ENCODE data around the gene ARHGAP31.
"Not testable (repeated sequence)": the region's sequence is repeated elsewhere in the genome, so short reads cannot be mapped to it uniquely, and the experiment has no call there.

Gene ARHGAP31

DNA sequence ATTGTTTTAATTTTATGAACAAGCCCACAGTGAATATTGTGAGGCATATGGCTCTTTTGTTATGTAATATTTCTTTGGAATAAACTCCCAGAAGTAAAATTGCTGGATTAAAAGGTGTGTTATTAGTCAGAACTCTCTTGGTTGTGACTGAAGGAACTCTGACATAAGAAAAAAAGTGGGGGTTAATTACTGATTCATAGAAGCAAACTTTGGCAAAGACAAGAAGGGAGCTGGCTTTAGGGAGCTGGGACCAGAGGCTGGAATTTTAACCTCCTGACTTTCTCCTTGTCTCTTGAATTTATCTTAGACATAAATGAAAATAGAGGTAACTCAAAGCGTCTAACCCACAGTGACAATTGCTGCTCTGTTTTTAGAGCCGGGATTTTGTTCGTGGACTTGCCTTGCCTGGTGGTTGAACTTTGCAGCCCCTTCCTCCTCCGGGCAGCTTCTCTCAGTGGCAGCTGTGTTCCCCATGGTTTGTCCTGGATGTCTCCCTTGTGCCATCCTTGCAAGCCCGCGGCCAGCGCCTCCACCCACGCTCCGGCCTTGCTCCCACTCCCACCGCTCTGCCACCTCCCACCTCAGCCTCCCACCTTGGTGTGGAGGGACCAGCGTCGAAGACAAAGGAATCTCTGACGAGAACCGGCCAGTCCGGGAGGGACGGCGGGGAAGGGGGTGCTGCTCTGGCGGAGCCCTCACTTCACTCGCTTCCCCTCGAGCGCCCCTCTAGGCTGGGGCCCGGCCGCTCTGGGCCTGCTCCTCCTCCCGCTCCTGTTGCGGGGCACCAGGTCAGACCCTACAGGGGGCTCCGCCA lies 28.0 kb downstream of the ARHGAP31 start:
- peak; percentile 19 for DNase-seq

GRCh38 chr3:119322835-119323722 lies 28.9 kb downstream of the ARHGAP31 start:
- peak; percentile 89 for DNase-seq

DNA sequence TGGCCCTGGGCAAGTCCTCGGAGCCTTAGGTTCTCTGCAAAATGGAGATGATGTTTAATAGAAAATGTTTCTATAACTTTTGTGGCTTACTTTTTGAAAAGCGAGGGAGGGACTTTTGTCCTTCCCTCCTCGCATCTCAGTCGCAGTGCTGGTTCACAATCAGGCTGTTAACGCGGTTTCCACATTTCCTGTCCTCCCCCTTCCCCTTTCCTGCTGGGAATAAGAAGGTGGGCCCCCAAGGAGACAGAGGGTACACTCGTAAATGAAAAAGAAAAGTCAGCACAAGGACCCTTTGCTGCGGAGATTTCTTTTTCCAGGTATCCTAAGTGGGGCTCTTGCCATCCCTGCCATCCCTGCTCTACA lies 29.5 kb downstream of the ARHGAP31 start:
- peak; percentile 7 for DNase-seq

GRCh38 chr3:119324899-119325298 lies 30.7 kb downstream of the ARHGAP31 start:
- no peak for DNase-seq

GRCh38 chr3:119326976-119327375 lies 32.8 kb downstream of the ARHGAP31 start:
- no peak for DNase-seq

GRCh38 chr3:119329551-119329950 lies 35.4 kb downstream of the ARHGAP31 start:
- DNase-seq = no peak

DNA sequence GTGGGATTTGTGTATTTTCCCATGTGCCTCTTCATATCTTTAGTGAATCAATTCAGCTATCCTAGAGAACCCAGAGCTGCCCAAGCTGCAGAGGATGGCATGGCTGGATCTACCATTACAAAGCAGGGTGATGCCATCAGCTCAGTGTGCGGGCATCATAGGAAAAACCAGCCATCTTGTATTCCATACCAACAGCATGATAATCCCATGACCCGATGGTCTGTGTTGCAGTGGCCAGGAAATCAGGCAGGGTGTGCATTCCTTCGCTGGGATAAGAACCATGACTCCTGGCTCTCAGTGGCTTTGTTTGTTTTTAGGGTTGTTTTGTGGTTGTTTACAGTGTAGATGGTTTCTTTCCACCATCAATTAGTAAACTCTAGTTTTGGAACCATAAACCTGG lies 36.0 kb downstream of the ARHGAP31 start:
- DNase-seq = no peak

DNA sequence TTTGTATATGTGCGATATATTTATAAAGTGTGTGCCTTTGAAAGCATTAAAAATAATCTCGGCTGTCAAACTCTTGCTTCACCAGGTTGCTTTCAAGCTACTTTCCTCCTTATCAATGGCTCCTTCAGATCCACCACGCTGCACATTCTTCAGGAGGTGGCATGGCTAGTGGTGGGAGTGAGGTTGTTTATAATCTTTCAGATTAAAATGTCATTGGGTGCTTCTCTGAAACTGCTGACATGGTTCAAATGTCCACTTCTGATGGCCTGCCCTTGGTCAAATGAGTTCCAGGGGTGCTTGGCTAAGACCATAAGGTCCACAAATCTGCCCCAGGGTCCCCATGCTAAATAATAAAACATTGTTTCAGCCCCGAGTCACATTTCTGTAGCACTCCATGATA lies 36.7 kb downstream of the ARHGAP31 start:
- DNase-seq = no peak

GRCh38 chr3:119331661-119332060 lies 37.5 kb downstream of the ARHGAP31 start:
- no peak for DNase-seq

GRCh38 chr3:119333773-119334509 lies 39.8 kb downstream of the ARHGAP31 start:
- peak; percentile 65 for DNase-seq

DNA sequence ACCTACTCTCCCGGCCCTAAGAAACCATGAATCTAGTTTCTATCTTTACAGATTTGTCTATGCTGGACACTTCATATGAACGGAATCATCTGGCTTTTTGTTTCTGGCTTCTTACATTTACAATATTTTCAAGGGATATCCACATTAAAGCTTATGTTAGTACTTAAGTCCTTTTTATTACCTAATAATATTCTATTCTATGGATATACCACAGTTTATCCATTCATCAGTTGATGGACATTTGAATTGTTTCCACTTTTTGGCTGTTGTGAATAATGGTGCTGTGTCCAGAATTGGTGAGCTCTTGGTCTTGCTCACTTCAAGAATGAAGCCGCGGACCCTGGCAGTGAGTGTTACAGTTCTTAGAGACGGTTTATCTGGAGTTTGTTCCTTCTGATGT lies 42.6 kb downstream of the ARHGAP31 start:
- no peak for DNase-seq

DNA sequence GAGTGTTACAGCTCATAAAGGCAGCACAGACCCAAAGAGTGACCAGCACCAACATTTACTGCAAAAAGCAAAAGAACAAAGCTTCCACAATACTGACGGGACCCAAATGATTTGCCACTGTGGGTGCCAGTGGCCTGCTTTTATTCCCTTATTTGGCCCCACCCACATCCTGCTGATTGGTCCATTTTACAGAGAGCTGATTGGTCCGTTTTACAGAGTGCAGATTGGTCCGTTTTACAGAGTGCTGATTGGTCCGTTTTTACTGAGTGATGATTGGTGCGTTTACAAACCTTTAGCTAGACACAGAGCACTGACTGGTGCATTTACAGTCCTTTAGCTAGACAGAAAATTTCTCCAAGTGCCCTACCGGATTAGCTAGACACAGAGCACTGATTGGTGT lies 43.2 kb downstream of the ARHGAP31 start:
- not testable (repeated sequence) for DNase-seq

GRCh38 chr3:119338754-119339153 lies 44.6 kb downstream of the ARHGAP31 start:
- DNase-seq = no peak

DNA sequence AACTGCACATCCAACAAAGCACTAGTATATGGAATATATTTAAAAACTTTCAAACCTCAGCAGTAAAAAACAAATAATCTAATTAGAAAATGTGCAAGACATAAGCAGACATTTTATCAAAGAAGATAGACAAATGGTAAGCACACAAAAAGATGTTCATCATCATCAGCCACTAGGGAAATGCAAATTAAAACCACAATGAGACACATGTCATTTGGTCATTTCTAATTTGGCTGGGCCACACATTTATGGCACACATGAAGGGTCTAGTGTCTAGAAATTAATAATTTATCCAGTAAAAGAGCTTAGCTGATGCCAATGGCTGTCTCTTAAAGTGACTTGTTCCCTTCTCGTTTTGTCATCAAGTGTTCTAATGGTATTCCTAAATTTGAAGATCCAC lies 45.8 kb downstream of the ARHGAP31 start:
- DNase-seq = no peak

- no peak for DNase-seq
These were observed 46.3 kb downstream of the ARHGAP31 start for GRCh38 chr3:119340446-119340845.

GRCh38 chr3:119342176-119342575 lies 48.0 kb downstream of the ARHGAP31 start:
- DNase-seq = no peak

DNA sequence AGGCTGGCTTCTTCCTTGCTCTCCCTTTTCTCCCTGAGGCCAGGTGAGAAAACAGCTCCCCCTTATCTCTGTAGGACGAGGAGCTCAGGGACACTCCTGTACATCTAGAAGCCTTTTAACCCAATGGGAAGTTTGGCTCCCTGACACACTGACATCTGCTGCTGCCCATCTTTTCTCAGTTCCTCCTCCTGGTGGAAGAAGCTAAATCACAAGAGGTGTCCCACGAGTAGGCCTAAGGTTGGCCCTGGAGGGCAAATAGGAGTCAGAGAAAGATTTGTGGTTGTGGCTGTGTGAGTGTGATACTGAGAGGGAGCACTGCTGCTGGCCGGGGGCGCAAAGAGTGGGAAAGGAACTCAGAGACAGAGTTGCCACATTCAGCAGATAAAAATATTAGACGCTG lies 49.5 kb downstream of the ARHGAP31 start:
- DNase-seq = no peak

GRCh38 chr3:119346076-119346496 lies 51.9 kb downstream of the ARHGAP31 start:
- no peak for DNase-seq

GRCh38 chr3:119347036-119347435 lies 52.9 kb downstream of the ARHGAP31 start:
- DNase-seq = no peak

- no peak for DNase-seq
These were observed 55.3 kb downstream of the ARHGAP31 start for GRCh38 chr3:119349354-119350041.

- DNase-seq = no peak
These were observed 55.9 kb downstream of the ARHGAP31 start for GRCh38 chr3:119350114-119350513.

DNA sequence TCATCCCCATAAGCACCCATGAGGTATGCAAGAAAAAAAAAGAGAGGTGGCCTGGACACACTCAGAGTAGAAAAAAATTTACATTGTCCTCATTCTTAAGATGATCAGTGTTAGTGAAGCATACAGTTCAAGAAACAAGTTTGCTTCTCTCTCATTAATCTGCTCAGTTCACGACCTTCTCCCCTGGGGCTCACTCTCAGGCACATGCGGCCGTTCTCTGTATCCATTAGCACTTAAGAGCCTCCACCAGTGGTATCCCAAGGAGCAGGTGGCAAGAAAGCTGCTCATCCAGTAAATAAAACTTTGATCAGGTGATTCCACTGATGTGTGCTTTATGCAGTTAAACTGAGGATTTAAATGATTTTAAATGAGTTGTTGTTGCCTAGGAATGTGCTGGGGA lies 57.4 kb downstream of the ARHGAP31 start:
- no peak for DNase-seq
